ENCODE data around the gene NDUFA6.

DNA sequence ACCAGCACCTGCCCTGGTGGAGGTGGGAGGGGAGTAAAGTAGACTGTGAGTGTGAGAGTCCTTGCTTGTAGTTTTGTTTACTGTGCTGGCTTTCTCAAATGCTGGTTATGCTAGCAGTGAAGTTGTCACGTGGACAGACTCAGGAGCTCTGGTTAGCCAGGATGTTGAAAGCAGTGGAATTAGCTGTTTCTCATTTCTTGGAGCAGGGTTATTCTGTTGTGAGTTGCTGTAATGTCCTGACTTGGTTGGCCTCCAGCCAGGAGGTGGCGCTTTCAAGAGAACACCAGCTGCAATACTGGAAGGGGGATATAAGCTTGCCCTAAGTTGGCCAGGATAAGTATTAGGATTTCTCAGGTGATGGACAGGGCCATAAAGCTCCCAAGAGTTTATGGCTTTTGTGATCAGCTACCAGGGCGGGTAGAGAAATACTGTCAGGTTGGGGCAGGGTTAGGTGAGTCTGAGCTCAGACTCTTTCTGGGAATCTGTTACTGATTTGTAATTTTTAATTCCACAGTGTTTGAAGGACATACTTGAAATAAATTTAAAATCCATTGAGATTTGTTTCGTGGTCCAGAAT lies 26.4 kb upstream of the NDUFA6 start:
- TF ChIP-seq CTCF (IDR thresholded peaks at IDR 0.05 in 8 of 11, conservative IDR thresholded peaks at IDR 0.05 in 3 of 11) (no peak), POLR2A (IDR thresholded peaks at IDR 0.05) (no peak), POLR2AphosphoS5 (IDR thresholded peaks at IDR 0.05) (no peak)

Measured in spleen (tissue), 7 donors.